HepG2 (cell line): Measurements from ENCODE around the gene SLC44A4. TPM values are rescaled to one million over a fixed set of nuclear protein-coding genes. Genes with fewer than 3 reads are reported as not detected.

Source experiments
- ATAC-seq: fragments of 200-7000 bp; cut with Tn5 transposase; 3 replicates; pipeline ENCODE4 v1.9.1; 2020; ENCODE audit warnings: mild to moderate bottlenecking, moderate library complexity
- BruUV-seq: library from RNA; stranded (reverse); fragments of 400-500 nt; replicated peaks from 2 replicates; lab custom pipeline; 2021; lab: Mats Ljungman, UMichigan
- CTCF ChIA-PET: fragments of 300-600 bp; formaldehyde crosslinking; extraction: SDS; loops from one replicate; lab custom pipeline; 2021; ENCODE audit warnings: low total read pairs, inconsistent platforms, low intra/inter-chr PET ratio; lab: Yijun Ruan, JAX
- POLR2A ChIA-PET: fragments of 350-600 bp; sonication (Branson Sonifier 250); formaldehyde crosslinking; loops from one replicate; lab custom pipeline; 2020; ENCODE audit warnings: antibody characterized with exemption, inconsistent platforms; lab: Yijun Ruan, JAX
- DNase-seq: peaks from one replicate; pipeline ENCODE4 v3.0.0-alpha.2; 2015; ENCODE audit warnings: low spot score
- FAIRE-seq: peaks from 3 replicates; lab custom pipeline; 2011; peaks lifted over from hg19 to GRCh38; lab: Jason Lieb, UNC
- H2AFZ ChIP-seq: one replicate; pipeline ENCODE4 v1.6.1; 2011; ENCODE audit warnings: low read length, inconsistent platforms
- H3K27ac ChIP-seq: fragments of 300-600 bp; 3 replicates; pipeline ENCODE4 v1.8.0; 2011; ENCODE audit warnings: mixed run types, mild to moderate bottlenecking, mixed read lengths, low read length, inconsistent platforms; ENCODE audit not compliant: insufficient read depth; ENCODE audit errors: extremely low read length
- H3K27me3 ChIP-seq, 2 experiments: fragments of 200-600 bp in 1 of 2; 2 replicates in 1 of 2; 3 replicates in 1 of 2; pipeline versions ENCODE4 v1.6.0 to v1.8.0; 2011; ENCODE audit warnings: low read length in 2 of 2, mild to moderate bottlenecking in 2 of 2, moderate library complexity in 2 of 2, inconsistent platforms in 1 of 2; ENCODE audit not compliant: insufficient read depth in 2 of 2, control insufficient read depth in 1 of 2
- H3K36me3 ChIP-seq, 2 experiments: fragments of 200-600 bp in 1 of 2; replicated peaks in 1 of 2; 2 replicates in 1 of 2; 3 replicates in 1 of 2; pipeline versions ENCODE4 v1.5.1 to v1.8.0; 2011; ENCODE audit warnings: low read length in 2 of 2, inconsistent platforms in 1 of 2; ENCODE audit not compliant: insufficient read depth in 2 of 2, control insufficient read depth in 1 of 2
- H3K4me1 ChIP-seq: 2 replicates; pipeline ENCODE4 v1.5.1; 2012; ENCODE audit warnings: low read length, inconsistent platforms; ENCODE audit not compliant: insufficient read depth
- H3K4me2 ChIP-seq: 2 replicates; pipeline ENCODE4 v1.6.0; 2011; ENCODE audit warnings: low read depth, low read length, inconsistent platforms
- H3K4me3 ChIP-seq, 3 experiments: fragments of 200-600 bp in 1 of 3; sonication (generic), shearing (Covaris generic) in 1 of 3; replicated peaks in 1 of 3; 2 replicates each; pipeline ENCODE4 v1.5.1; 2011 to 2016; ENCODE audit warnings: low read length in 3 of 3, inconsistent platforms in 2 of 3, low read depth in 2 of 3, mild to moderate bottlenecking in 2 of 3, control low read depth in 1 of 3, mixed read lengths in 1 of 3; ENCODE audit not compliant: insufficient read depth in 1 of 3
- H3K79me2 ChIP-seq: one replicate; pipeline ENCODE4 v1.6.1; 2011; ENCODE audit warnings: low read length, inconsistent platforms; ENCODE audit not compliant: insufficient read depth
- H3K9ac ChIP-seq: 2 replicates; pipeline ENCODE4 v1.6.0; 2011; ENCODE audit warnings: mild to moderate bottlenecking, low read depth, low read length, inconsistent platforms; ENCODE audit not compliant: insufficient read depth
- H3K9me3 ChIP-seq: 2 replicates; pipeline ENCODE4 v1.5.1; 2012; ENCODE audit warnings: mild to moderate bottlenecking, low read length
- H4K20me1 ChIP-seq: 2 replicates; pipeline ENCODE4 v1.6.0; 2011; ENCODE audit warnings: inconsistent platforms, mild to moderate bottlenecking, low read length, moderate library complexity; ENCODE audit not compliant: insufficient read depth
- AGO2 ChIP-seq: fragments of 200-400 bp; formaldehyde crosslinking; optimal IDR thresholded peaks from 2 replicates; pipeline ENCODE3; 2017; ENCODE audit warnings: mild to moderate bottlenecking, low read depth, low read length, moderate library complexity
- HNRNPL ChIP-seq: fragments of 200-400 bp; formaldehyde crosslinking; IDR thresholded peaks from 2 replicates; pipeline ENCODE4 v1.6.1; 2017; ENCODE audit warnings: mild to moderate bottlenecking, low read depth, low read length
- MAFG ChIP-seq: sonication (generic); formaldehyde crosslinking; IDR thresholded peaks from 2 replicates; pipeline ENCODE4 v1.5.1; 2020; ENCODE audit warnings: mild to moderate bottlenecking, missing genetic modification reagents
- RBFOX2 ChIP-seq: fragments of 200-400 bp; formaldehyde crosslinking; IDR thresholded peaks from 2 replicates; pipeline ENCODE4 v1.6.1; 2017; ENCODE audit warnings: low read depth, mild to moderate bottlenecking, low read length
- TSC22D2 ChIP-seq: sonication (generic); formaldehyde crosslinking; IDR thresholded peaks from 2 replicates; pipeline ENCODE4 v1.5.1; 2020; ENCODE audit warnings: missing genetic modification reagents, mild to moderate bottlenecking, borderline replicate concordance
- ZNF768 ChIP-seq: sonication (generic); formaldehyde crosslinking; IDR thresholded peaks from 2 replicates; pipeline ENCODE4 v1.4.0; 2020; ENCODE audit warnings: missing genetic modification reagents
- WGBS: methylation state at CpG from one replicate; pipeline ENCODE4 v1.1.6; 2017; ENCODE audit warnings: low lambda C conversion rate; 5-methylcytosine and 5-hydroxymethylcytosine counted together
- in situ Hi-C: cut with HindIII; loops from 2 replicates; pipeline ENCODE4 v1.10.0; 2017; ENCODE audit warnings: low pct_unique_long_range_greater_than_20kb; ENCODE audit not compliant: extremely low pct_ligation_motif_present
- intact Hi-C: fragments of 100-400 bp; cut with micrococcal nuclease; formaldehyde crosslinking; loops from one replicate; pipeline ENCODE4 v1.10.0; 2022; ENCODE audit not compliant: unreplicated experiment
- polyA plus RNA-seq, 8 experiments: library from polyadenylated mRNA; depleted of rRNA in 3 of 8; stranded (reverse) in 7 of 8; unstranded in 1 of 8; fragments of >200 nt; fragmentation: Illumina TruSeq in 4 of 8; extraction: Trizol in 4 of 8; gene quantifications; 2 replicates each; pipeline versions ENCODE4 v1.2.1 to v1.2.3, GENCODE V29; 2011 to 2016; ENCODE audit warnings: low read depth in 4 of 8, missing spikeins in 1 of 8, mixed read lengths in 1 of 8; ENCODE audit not compliant: insufficient read depth in 1 of 8
- total RNA-seq, 5 experiments: library from RNA; depleted of rRNA; stranded (reverse); fragments of >200 nt; fragmentation: Illumina TruSeq; extraction: Trizol; gene quantifications; 2 replicates each; pipeline ENCODE4 v1.2.3, GENCODE V29; 2016; ENCODE audit warnings: low read depth in 1 of 5

Gene SLC44A4
- total and polyA plus RNA-seq, 2 of the 13 experiments (the other 11 are each of a cell fraction or from before 2014, with no cell fraction given) = 3.5 to 5.9 TPM

GRCh38 chr6:31886541-31886991 is 7.8 kb upstream of the SLC44A4 start:
- H3K9me3 ChIP-seq = no peaks in the 10 kb centered on the region
- intact Hi-C loops = no loop called here
- no peak overlapping the region for H3K9ac ChIP-seq
- no peaks in the 10 kb centered on the region for H3K79me2 ChIP-seq
- H3K4me2 ChIP-seq = no peak overlapping the region
- no peaks in the 10 kb centered on the region for H3K27me3 ChIP-seq
- no peak overlapping the region for H3K27ac ChIP-seq
- POLR2A ChIA-PET = no interaction called here
- WGBS = 100% methylated on average over 12 of the region's 18 CpGs
- no peak overlapping the region for H3K4me3 ChIP-seq
- CTCF ChIA-PET = no interaction called here
- BruUV-seq = no TSS peak
- TF ChIP-seq HNRNPL = 0 out of 2 replicates have a peak, but pooled peaks have one; percentile 29
- TF ChIP-seq RBFOX2 = peak; percentile 63
- peak; percentile 91 for TF ChIP-seq AGO2
- no peak for TF ChIP-seq MAFG (CRISPR knock-in tag)
- TF ChIP-seq, all 625 proteins: peak for 3
- DNase-seq (no peak), FAIRE-seq (no peak), ATAC-seq (no peak)
- H3K4me1 ChIP-seq = no peaks in the 10 kb centered on the region
- H3K36me3 ChIP-seq = peaks cover 56 to 86% of the 10 kb centered on the region in 2 experiments
- in situ Hi-C loops = no loop called here
- H4K20me1 ChIP-seq = no peaks in the 10 kb centered on the region
- no peak overlapping the region for H2AFZ ChIP-seq

GRCh38 chr6:31884528-31885035 is 5.8 kb upstream of the SLC44A4 start:
- CTCF ChIA-PET = no interaction called here

More at GRCh38 chr6:31884528-31885035, 5.8 kb upstream of the SLC44A4 start:
- H3K27me3 ChIP-seq = no peaks in the 10 kb centered on the region
- no TSS peak for BruUV-seq
- POLR2A ChIA-PET = interaction anchor here (1.0 to 1.2 kb wide), 2 partner anchors 9 to 22 kb away, joined by 3 to 4 read pairs; partner anchors contain the start of gene NEU1
- DNase-seq (no peak), FAIRE-seq (no peak), ATAC-seq (no peak)
- H2AFZ ChIP-seq = no peak overlapping the region
- in situ Hi-C loops (no loop called here), intact Hi-C loops (no loop called here)
- peaks cover 61 to 92% of the 10 kb centered on the region in 2 experiments for H3K36me3 ChIP-seq
- H3K27ac ChIP-seq = no peak overlapping the region
- H3K9ac ChIP-seq = no peak overlapping the region
- no peak overlapping the region for H3K4me3 ChIP-seq
- H3K4me2 ChIP-seq = no peak overlapping the region
- WGBS = 98% methylated on average over 20 of the region's 22 CpGs
- no peaks in the 10 kb centered on the region for H3K4me1 ChIP-seq
- no peaks in the 10 kb centered on the region for H3K9me3 ChIP-seq
- H3K79me2 ChIP-seq = no peaks in the 10 kb centered on the region
- TF ChIP-seq ZNF768 (CRISPR knock-in tag) (0 out of 2 replicates have a peak, but pooled peaks have one; percentile 21), AGO2 (peak; percentile 70), RBFOX2 (0 out of 2 replicates have a peak, but pooled peaks have one; percentile 43), TSC22D2 (CRISPR knock-in tag) (no peak)
- H4K20me1 ChIP-seq = no peaks in the 10 kb centered on the region
